Right renal cortex interstitium (tissue), 3 donors: ENCODE measurements around the gene PKP4. TPM values are rescaled to one million over a fixed set of nuclear protein-coding genes. Genes with fewer than 3 reads are reported as not detected.

Source experiments
- DNase-seq, 3 donors: peaks; one replicate each; pipeline ENCODE4 v3.0.0-alpha.2; 2013; ENCODE audit warnings: low read depth in 3 of 3, low spot score in 2 of 3
- polyA plus RNA-seq, 3 donors: library from polyadenylated mRNA; unstranded; fragments of 120-200 nt; gene quantifications; one replicate each; pipeline ENCODE4 v1.2.1, GENCODE V29; 2013; ENCODE audit not compliant: insufficient read length in 3 of 3

Gene PKP4
- polyA plus RNA-seq, 3 donors = 156 to 161 (median 157) TPM

DNA sequence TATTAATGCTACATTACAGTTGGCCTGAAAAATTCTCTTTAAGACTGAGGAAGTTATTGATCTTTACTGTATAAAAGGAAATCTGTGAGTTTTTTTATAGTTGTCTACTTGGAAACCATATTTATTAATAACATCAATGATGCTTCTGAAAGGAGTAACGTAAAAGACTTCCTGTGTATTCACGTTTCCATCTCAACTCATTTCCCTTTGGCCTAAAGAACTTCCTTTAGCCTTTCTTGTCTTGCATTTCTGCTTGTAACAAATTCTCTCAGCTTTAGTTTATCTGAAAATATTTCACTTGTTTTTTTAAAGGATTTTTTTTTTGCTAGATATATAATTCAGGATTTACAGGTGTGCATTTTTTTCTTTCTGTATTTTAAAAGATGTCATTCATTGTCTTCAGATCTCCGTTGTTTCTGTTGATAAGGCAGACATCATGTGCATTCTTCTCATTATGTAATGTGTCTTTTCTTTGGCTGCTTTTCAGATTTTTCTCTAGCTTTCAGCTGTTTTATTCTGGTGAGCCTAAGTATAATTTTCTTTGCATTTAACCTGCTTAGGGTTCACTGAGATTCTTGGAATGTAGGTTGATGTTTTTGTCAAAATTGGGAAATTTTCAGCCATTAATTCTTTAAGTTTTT, 179.3 kb downstream of the PKP4 start:
- no peak for DNase-seq

DNA sequence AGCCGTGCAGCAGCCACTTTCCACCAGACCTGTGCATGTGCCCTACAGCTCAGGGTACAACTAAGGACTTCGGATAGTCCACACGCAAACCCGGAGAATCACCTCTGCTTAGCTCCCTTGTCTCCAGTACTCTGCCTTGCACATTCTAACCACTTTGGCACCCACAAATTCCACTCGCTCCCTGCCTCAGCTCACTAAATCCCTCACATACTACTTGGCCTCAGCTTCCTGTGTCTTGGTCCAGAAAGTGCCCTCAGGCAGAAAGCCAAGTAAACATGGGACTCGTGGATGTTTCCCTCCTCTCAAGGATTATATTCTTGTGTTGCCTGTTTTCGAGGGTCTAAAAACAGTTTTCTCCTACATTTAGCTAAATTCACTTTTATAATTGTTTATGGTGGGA, 180.6 kb downstream of the PKP4 start:
- no peak for DNase-seq

DNA sequence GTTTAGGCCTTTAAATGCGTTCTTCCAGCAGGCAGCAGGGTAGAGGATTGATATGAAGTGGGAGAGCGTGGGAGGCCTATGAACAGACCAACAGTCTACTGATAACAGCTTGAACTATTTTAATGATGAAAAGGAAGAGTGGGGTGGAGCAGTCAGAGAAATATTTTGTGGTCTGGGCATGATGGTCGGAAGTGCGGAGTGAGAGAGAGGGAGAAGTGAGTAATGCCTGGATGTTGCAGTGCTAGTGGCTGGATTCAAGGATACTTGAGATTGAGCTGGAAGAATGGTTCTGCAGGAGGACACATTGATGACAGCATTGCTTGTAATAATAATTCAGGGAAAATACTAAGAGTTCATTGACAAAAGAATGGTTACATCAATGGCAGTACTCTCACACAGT, 187.4 kb downstream of the PKP4 start:
- no peak for DNase-seq

DNA sequence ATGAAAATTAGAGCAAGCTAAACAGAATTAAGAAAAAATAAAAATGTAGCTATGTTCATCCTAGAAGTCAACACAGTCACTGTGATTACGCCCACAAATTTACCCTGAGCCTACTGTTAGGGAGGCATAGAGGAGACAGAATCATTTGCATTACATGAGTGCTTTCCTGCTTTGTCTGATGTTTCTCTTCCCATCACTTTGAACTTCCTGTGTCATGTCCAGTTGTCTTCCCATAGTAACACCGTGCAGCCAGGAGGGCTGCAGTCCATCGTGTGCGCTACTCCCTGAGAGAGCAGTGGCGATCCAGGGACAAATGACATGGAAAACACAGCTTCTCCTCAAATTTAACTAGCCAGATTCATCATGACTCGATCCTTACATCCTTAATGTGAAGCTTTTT, 188.5 kb downstream of the PKP4 start:
- no peak for DNase-seq

DNA sequence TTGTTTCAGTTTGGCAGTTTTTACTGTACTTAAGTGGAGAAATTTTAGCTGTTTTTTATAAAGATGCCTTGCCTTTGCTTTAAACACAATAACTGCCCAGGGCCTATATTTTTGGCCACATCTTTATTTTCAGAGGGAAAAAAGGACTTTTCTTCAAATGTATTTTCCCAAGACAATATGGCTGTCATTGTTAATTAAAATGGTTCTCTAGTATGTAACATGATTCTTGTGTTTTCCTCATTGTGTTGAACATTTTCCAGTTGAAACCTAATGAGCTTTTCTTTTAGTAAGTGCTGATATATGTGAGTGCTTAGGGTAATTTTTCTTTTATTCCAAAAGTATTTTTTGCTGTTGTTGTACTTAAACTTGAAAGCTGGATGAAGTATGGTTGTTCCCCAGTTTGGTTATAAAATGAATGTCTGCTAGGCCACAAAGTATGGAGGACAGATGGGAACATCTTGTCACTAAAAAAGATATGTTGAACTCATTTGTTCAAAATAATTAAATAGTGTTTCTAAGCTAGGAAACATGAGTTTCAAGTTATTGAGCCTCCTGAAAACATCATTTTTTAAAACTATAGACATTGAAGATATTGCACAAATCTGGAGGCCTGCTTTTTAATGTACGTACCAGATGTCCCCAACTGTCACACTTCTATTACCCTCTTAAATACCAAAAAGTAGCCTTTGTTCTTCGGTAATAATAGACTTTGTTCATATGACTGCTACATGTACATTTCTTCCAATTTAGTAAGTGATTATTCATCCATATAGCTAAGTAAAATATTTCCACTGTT, 190.9 kb downstream of the PKP4 start:
- DNase-seq = no peak

DNA sequence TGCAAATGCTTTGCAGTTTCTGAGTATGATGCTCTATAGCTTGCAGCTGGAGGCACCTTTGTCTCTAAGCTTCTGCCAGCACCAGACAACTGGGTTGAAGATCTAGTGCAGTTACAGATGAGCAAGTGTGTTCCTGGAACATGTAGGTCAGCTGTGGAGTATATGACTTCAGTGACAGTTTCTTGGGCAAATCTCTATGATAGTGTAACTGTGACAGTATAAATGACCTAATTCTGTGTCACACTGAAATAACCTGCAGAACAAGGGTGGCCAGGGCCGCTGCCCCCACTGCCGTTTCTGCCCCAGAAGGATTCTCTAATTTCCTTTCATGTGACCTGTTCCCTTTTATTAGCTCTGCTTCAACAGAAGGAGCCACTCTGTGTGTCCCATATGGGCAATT, 193.1 kb downstream of the PKP4 start:
- DNase-seq = no peak

DNA sequence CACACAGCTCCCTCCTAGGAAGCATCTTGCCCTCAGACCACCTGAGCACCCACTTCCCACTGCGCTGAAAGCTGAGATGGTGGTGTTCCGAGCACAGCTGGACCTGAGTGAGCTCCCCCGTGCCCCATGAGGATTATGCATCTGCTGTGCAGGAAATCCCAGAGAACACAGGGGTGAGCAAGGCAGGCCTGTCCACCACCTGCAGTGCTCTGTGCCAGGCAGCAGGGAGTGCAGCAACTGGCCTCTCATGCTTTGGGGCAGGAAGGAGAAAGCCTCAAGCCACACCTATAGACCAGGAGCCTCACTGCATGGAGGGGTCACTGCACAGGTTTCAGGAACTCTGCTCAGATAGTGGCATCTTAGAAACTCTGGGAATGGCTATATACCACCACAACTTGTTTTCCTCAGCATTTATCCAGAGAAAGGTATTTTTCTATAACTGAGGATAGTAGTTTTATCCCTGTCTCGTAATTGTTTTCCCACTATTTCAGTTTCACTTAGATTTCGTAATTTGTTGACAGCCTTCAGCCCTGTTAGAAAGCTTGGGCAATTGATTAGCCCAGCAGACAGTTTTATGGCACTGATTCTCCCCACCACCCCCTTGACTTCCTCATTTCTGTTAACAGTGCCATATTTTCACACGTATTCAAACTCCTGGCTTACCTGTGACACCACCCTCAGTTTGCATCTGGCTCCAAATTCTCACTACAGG, 194.1 kb downstream of the PKP4 start:
- no peak for DNase-seq

DNA sequence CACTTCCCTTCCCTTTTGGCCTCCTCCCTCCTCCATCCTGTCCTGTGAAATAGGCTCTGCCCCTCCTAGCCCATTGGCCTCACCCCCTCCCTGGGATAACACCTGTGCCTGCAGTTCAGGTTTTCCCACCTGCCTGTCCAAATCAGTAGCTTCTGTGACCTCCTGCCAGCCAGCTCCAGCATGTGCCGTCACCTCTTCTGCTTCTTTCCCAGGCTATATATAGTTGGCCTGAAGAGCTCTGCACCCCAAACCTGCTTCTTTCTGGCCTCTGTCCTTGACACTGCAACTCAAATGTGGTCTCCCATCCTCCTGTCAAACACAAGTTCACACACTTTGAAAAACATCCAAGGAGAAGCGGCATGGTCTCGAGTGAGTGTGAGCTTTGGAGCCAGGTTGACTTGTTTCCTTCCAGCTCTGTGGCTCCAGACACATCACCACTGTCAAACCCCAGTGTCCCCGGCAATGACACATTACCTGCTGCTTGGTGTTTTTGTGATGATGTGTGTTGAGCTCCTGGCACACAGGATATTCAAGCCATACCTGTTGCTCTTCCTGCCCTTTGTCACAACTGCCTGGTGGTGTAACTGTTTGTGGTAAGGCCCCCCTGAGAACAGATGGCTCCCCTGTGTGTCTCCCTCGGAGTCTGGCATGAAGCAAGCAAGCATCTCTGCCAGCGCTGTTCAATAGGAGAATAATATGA, 194.8 kb downstream of the PKP4 start:
- no peak for DNase-seq

DNA sequence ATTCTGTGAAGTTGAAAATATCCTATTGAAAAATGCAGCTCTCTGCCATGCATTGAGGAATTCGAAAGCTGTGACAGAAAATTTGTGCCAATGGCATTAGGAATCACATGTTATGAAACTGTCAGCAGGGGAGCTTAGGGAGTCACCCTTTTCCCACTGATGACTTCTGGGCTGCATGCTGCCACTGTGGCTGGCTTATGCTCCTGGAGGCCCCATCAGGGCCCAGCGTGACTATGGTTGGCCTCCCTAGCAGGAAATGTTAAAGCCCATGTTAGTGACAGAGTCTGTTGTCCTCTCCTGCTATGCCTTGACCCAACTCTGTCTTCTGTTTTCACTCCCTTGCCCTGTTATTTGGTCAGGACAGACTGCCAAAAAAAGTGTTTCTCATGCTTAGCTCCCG, 198.9 kb downstream of the PKP4 start:
- DNase-seq = no peak

DNA sequence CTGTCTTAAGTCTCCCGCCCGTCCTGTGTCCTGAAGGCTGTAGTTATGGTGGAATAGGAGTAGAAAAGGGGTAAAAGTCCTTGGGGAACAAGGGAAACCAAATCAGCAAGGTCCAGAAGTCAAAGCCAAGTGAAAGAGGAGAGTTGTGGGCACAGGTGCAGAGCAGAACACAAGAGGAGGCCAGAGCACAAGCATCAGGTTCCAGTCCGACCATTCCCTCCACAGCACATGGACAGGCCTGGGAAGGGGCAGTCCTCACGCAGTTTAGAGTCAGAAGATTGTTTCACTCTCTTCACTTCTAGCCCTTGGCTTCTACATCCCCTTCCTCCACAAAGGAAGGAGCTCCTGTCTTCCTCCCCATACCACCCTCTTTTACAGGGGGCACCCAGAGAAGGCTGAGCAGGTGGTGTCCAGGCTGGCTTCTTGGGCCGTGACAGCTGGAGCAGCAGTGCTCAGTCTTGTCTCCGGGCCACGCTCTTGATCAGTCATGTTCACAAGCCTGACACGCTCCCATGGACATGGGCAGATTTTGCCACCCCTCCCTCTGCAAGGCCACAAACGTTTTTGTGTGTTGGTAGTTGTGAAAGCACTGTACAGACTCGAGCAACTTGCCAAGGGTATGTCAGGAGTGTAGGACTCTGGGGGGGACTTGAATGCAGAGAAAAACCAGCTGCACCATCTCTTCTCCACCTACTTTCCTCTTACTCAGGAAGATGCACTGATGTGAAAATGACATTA, 199.9 kb downstream of the PKP4 start:
- DNase-seq = no peak

DNA sequence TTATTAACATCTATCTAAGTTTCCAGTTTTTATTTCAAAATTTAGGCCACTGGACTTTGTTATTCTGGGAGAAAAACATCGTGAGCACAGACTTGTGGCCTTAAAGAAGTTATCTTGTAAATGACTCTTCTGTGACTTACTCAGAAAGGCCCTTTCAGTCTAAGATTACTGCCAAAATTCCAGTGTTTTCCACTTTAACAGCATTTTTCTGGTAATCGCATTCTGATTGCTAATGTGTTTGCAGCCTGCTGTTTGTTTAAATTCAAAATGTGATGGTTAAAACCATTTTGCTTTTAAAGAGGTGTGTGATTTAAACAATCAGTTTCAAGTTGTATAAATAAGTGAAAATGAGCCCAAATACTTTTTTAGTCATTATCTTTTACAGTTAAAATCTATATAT, 201.6 kb downstream of the PKP4 start:
- no peak for DNase-seq

DNA sequence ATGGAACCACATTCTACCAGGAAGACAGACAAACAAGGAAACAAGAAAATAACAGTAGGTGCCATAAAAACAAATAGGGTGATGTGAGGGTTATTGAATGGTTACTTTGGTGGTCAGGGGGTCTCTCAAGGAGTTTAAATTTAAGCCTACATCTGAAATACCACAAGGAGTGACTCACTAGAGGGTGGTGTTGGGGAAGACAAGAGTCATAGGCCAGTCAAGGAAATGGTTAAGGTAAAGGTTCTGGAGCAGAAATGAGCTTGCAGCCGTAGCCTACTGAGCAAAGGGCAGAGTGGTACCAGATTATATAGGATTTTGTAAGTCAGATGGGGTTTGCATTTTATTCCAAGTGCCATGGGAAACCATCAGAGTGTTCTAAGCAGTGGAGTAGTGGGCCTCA, 202.7 kb downstream of the PKP4 start:
- DNase-seq = no peak

DNA sequence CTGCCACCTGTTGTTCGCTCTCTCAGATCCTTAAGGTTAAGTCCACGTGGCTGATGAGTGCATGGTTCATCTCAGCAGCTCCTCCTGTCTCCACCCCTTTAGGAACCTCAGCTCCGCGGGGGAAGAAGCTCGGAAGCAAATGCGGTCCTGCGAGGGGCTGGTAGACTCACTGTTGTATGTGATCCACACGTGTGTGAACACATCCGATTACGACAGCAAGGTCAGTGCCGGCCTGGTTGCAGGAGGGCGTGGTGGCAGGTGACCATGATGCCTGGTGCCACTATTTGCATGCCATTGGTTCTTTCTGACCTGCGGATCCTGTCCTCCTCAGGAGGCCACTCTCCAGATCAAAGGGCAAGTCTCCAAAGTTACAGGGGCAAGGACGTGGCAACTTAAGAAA, 204.5 kb downstream of the PKP4 start:
- no peak for DNase-seq

DNA sequence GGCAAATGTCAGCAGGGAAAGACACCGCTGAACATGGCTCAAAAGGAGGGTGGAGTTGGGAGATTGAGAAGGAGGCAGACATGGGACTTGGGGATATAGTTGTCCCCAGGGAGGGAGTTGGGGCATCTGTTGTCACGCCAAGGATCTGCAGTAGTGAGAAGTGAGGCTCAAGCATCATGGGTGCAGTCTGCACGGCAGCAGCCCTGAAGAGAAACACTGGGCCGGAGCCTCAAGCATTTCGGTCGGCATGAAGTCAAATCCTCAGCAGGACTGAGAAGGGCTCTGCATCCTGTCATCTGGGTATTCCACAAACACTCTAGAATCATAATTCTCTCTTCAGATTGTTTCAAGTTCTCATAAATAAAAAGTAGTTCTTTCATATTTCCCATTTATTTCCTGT, 205.7 kb downstream of the PKP4 start:
- no peak for DNase-seq

DNA sequence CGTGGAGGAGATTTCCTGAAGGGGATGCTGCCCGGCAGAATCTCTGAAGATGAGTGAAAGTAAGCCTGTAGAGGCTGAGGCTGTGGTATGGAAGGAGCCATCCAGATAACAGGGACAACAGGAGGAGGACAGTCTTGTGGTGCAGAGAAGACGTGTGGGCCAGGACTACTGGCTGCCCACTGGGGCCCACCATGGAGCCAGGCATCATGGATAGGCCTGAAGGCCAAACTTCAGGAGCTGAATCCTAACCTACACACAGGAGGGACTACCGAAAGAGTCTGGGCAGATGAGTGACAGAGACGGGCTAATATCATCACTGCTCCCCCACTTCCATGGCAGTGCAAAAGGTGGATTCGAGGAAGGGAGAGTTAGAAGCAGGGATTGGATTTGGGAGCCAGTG, 207.0 kb downstream of the PKP4 start:
- no peak for DNase-seq

DNA sequence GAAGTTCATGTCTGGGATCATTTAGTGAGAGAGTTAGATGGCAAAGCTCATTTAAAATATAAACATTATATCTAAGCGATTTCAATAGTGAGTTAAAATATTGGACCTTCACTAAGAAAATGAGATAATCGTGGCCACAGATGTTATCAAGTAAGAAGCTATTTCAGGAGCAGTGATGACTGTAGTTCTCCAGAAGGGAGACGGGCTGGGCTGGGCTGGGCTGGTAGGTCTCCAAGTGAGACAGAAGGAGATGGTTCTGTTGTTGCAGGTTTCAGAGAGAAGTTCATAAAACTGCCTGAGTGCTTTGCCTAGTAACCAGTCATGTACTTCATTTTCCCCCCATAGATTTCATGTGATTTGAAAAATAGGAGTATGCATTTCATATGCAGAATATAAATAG, 208.2 kb downstream of the PKP4 start:
- no peak for DNase-seq

DNA sequence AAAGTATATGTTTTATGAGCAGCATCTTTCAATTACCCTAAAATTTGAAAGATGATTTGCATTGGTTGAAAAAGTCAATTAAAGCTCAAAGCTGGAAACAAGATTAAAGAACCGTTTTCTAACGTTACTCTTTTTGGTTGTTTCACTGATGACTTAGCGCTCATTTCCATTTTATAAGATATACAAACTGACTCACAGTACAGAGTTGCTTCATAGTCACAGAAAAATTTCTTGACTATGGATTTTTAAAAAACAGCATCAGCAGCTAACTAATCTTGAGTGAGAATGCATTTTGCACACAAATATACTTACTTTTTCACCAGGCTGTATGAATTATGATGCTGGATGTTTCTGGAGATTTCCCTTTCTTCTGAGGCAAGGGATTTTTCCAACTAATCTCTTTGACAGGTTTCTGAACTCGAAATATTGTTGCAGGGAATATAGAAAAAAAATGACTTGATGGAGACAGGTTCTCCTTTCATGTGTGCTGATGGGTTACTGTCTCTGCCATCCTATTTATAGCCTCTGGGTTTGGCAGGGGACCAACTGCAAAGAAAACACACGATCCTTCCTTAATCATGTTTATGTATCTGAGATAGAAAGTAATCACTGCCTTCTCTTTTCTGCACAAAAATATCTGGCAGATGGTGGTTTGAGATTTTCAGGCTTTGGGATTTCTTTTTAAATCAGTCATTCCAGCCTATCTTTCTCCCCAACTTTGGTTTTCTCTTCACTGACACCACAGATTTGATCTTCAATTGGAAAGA, 209.0 kb downstream of the PKP4 start:
- no peak for DNase-seq

DNA sequence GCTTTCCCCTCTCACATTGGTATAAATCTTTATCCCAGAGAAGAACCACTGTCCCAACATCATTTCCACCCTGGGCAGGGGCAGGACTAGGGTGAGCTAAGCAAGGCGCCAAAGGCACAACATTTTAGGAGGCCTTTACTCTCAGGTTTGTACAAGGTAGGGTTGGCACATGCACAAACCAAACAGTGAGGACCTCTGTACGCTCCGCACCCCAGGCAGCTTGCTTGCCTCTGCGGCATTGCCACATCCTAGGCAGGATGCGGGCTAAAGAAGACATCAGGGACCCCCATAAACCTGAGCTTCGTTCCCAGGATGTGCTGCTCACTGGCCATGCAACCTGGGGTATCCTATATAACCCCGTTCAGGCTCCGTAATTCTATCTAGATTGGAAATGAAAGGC, 210.2 kb downstream of the PKP4 start:
- no peak for DNase-seq

DNA sequence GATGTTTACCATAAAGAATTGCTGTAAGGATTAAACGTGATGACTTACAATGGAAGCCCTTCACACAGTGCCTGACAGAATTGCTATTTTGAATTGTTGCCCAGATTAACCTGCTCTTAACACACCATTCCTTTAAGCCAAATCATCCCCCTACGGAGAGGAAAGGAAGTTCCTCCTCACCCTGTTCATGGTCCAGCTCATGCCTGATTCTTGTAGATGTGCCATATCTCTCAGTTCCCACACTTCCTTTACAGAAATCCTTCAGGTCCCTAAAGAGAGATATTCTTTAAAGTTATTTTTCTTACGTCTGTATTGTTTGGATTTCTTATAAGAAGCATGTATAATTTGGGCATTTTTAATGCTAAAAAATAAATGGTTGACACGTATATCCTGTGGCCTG, 210.8 kb downstream of the PKP4 start:
- no peak for DNase-seq
